ENCODE results near the gene GRIFIN.

Gene GRIFIN

GRCh38 chr7:2440608-2441245 is 35.5 kb downstream of the GRIFIN start:
- Histone ChIP-seq H3K27me3 (no peaks in the 10 kb centered on the region), H3K4me1 (no peaks in the 10 kb centered on the region), H3K4me3 (ENCODE audit: low read depth, low read length) (no peak overlapping the region), H3K9me3 (no peaks in the 10 kb centered on the region), H3K36me3 (peaks cover 3% of the 10 kb centered on the region; the same call in 1 of the 2 replicates)
- DNase-seq: no peak
- TF ChIP-seq CTCF (IDR thresholded peaks at IDR 0.05; ENCODE audit: low read depth, low read length): no peak

GRCh38 chr7:2438775-2439174 is 37.4 kb downstream of the GRIFIN start:
- peaks cover 8% of the 10 kb centered on the region for H3K36me3 ChIP-seq
- no peak overlapping the region for H3K4me3 ChIP-seq (ENCODE audit: low read depth, low read length)
- H3K4me1 ChIP-seq: no peaks in the 10 kb centered on the region
- TF ChIP-seq CTCF (IDR thresholded peaks at IDR 0.05; ENCODE audit: low read depth, low read length): no peak
- H3K27me3 ChIP-seq: no peaks in the 10 kb centered on the region
- H3K9me3 ChIP-seq: no peaks in the 10 kb centered on the region
- DNase-seq: no peak

- H3K4me1 ChIP-seq: no peaks in the 10 kb centered on the region
- no peak overlapping the region for H3K4me3 ChIP-seq (ENCODE audit: low read depth, low read length)
- peaks cover 14% of the 10 kb centered on the region for H3K36me3 ChIP-seq
- DNase-seq: no peak
- H3K27me3 ChIP-seq: no peaks in the 10 kb centered on the region
- no peaks in the 10 kb centered on the region for H3K9me3 ChIP-seq
- TF ChIP-seq CTCF (IDR thresholded peaks at IDR 0.05; ENCODE audit: low read depth, low read length): no peak
Measured at GRCh38 chr7:2438186-2438585, 38.0 kb downstream of the GRIFIN start.

GRCh38 chr7:2437537-2438148 is 38.6 kb downstream of the GRIFIN start:
- Histone ChIP-seq H3K4me1 (no peaks in the 10 kb centered on the region), H3K9me3 (no peaks in the 10 kb centered on the region), H3K27me3 (no peaks in the 10 kb centered on the region), H3K36me3 (peaks cover 19% of the 10 kb centered on the region), H3K4me3 (ENCODE audit: low read depth, low read length) (no peak overlapping the region)
- DNase-seq: no peak
- no peak for TF ChIP-seq CTCF (IDR thresholded peaks at IDR 0.05; ENCODE audit: low read depth, low read length)

- Histone ChIP-seq H3K27me3 (no peaks in the 10 kb centered on the region), H3K9me3 (no peaks in the 10 kb centered on the region), H3K4me1 (no peaks in the 10 kb centered on the region), H3K4me3 (ENCODE audit: low read depth, low read length) (no peak overlapping the region), H3K36me3 (peaks cover 19% of the 10 kb centered on the region)
- DNase-seq: no peak
- no peak for TF ChIP-seq CTCF (IDR thresholded peaks at IDR 0.05; ENCODE audit: low read depth, low read length)
Measured at GRCh38 chr7:2437136-2437535, 39.1 kb downstream of the GRIFIN start.

GRCh38 chr7:2436341-2437104 is 39.7 kb downstream of the GRIFIN start:
- H3K4me3 ChIP-seq (ENCODE audit: low read depth, low read length): no peak overlapping the region

More at GRCh38 chr7:2436341-2437104, 39.7 kb downstream of the GRIFIN start:
- DNase-seq: no peak
- H3K27me3 ChIP-seq: no peaks in the 10 kb centered on the region
- peaks cover 19% of the 10 kb centered on the region for H3K36me3 ChIP-seq
- H3K9me3 ChIP-seq: no peaks in the 10 kb centered on the region
- no peak for TF ChIP-seq CTCF (IDR thresholded peaks at IDR 0.05; ENCODE audit: low read depth, low read length)
- H3K4me1 ChIP-seq: no peaks in the 10 kb centered on the region

All from BE2C (cell line).